GM19372 (cell line): ENCODE results near the gene ZSCAN10.
"Not testable (repeated sequence)": the region's sequence is repeated elsewhere in the genome, so short reads cannot be mapped to it uniquely, and the experiment has no call there.

Source experiments
- ATAC-seq: cut with Tn5 transposase; IDR thresholded peaks from one replicate; pipeline ENCODE4 v1.9.1; 2021; ENCODE audit warnings: mild to moderate bottlenecking, low read depth, moderate library complexity; ENCODE audit not compliant: unreplicated experiment

Gene ZSCAN10

DNA sequence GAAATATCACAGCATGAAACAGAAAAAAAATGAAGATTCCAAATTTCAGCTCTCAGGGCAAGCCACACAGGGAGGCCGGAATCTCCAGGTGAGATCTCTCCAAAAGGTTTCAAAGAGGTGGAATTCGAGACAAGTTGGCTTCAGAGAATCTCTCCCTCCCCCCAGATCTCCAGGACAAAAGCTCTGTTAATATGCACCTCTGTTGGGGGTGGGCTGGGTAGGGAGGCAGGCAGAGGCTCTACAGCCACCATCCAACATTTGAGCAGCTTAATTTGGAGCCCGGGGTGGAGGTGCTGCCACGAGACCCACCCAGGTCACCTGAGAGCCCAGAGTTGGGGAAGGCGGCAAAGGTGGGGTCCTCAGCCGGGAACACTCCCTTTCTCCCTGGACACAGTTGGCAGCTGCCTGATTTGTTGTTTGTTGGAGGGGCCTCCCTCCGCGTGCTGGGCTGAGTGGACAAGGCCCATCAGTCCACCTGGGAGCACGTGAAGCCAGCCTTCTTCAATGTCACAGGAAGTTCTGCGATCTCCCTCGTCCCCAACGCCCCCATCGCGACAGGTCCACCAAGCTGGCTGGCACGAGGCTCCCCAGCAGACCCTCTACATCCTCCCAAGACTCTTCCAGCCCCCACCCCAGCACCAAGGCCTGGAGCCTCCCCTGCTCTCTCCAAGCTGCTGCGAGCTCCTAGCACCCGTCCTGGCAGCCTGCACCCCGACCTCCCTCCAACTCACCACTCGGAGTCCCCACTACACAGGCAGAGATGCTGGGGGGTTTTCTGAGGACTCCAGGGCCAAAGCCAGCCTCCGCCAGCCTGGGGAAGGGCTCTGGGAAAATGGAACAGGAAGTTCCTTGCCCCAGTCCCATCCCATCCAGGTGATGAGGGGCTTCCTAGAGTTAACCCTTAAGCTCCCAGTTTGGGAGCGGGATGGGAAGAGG is at the start of gene ZSCAN10:
Gene ZSCAN10, minus strand, starts transcription at position 836 of the 936 bp plus-strand sequence. CDS start 6,357 bp downstream, outside the sequence.
- no peak for ATAC-seq

DNA sequence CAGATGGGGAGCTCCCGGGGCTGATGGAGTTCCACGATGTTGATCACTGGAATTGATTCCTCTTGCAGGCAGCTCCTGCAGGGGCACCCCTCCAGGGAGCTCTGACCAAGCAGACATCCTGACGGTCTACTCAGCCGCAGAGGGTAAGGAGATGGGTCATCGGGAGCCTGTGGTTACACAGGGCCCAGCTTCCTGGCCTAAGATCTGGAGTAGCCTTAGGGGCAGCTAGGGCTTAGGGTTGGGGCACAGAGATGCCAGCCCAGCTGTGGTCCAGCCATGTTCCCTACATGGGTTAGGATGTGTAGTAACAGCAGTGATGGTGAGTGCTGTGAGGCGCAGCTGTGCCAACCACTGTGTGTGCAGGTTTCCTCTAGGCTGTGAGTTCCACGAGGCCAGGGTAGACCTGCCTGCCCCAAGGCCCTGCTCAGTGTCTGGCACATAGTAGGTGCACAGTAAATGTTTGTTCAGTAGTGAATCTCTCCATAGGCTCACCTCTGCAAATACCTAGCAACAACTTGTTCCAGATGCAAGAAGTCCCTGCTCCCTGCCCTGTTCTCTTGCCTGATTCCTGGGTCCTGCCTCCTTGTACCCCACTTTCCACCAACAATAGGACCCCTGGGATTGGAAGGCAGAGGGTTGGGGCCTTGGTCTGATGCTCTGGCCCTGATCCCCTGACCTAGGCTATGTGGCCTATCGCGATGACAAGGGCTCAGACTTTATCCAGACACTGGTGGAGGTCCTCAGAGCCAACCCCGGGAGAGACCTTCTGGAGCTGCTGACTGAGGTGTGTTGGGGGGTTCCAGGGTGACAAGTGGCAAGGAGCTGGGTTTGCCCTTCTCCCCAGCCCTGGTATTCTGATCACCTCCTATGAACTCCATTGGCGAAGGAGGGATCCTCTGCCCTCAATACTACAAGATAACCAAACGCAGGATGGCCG is 49.4 kb upstream of the ZSCAN10 start:
- no peak for ATAC-seq

DNA sequence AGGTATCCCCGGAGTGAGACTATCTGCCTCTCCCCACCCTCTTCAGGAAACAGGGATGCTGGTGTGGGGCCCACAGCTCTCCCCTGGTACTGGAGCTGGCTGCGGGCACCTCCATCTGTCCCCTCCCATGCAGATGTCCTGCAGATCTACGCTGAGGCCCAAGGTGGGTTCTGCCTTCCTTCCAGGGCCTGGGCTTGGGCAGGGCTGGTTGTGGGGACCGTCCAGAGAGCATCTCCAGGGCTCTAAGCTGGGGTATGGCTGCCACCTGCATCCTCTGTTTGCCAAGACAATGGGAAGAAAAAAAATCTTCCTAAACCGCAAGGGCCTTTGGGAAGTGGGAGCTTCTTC is 48.6 kb upstream of the ZSCAN10 start:
- ATAC-seq, result no peak

DNA sequence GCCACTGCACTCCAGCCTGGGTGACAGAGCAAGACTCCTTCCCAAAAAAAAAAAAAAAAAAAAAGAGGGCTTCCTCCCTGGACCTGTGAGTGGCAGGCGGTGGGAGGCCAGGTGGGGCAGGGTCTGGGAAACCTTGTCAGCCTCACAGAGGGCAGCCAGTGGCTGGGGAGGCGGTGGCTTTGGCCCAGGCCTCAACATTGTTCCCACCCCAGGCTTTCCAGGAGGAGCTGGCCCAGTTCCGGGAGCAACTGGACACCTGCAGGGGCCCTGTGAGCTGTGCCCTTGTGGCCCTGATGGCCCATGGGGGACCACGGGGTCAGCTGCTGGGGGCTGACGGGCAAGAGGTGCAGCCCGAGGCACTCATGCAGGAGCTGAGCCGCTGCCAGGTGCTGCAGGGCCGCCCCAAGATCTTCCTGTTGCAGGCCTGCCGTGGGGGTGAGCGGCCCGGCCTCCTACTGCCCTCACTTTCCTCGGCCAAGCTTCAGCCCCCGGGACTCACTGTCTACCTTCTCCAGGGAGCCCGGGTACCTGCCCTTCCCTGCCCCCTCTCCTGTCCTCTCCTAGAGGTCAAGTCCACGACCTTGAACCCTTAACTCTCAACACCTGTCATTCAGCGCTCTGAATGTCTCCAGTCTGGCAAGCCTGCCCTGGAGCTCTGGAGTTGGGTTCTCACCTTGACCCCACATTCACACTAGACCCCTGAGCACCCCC is 48.1 kb upstream of the ZSCAN10 start:
- ATAC-seq, result no peak

DNA sequence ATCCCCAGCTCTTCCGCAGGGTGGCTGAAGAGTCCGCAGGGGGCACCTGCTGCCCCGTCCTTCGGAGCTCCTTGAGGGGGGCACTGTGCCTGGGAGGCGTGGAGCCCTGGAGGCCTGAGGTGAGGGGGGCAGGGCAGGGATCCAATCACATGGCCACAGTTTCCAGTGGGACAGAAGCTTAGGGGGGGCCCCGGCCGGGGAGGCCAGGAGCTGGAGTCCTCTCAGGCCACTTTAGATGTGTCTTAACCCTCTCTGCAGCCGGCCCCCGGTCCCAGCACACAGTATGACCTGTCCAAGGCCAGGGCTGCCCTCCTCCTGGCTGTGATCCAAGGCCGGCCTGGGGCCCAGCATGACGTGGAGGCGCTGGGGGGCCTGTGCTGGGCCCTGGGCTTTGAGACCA is 46.6 kb upstream of the ZSCAN10 start:
- ATAC-seq, result no peak

DNA sequence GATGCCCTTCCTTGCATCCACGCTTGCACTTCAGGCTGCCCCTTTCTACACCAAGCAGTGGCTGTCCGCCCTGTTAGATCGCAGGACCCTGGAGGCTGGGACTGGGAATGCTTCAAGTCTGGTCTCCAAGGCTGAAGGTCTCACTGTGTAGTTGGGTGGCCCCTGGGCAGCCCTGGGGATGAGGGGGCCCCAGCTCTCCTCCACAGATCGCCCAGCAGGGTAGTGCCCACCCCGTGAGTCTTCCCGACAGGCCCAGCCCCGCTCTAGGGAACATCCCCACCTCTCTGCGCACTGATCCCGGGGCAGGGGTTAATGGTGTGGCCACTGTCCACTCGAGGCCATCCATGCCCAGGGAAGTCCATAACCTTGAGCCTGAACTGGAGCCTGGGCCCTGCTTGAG is 46.1 kb upstream of the ZSCAN10 start:
- no peak for ATAC-seq

DNA sequence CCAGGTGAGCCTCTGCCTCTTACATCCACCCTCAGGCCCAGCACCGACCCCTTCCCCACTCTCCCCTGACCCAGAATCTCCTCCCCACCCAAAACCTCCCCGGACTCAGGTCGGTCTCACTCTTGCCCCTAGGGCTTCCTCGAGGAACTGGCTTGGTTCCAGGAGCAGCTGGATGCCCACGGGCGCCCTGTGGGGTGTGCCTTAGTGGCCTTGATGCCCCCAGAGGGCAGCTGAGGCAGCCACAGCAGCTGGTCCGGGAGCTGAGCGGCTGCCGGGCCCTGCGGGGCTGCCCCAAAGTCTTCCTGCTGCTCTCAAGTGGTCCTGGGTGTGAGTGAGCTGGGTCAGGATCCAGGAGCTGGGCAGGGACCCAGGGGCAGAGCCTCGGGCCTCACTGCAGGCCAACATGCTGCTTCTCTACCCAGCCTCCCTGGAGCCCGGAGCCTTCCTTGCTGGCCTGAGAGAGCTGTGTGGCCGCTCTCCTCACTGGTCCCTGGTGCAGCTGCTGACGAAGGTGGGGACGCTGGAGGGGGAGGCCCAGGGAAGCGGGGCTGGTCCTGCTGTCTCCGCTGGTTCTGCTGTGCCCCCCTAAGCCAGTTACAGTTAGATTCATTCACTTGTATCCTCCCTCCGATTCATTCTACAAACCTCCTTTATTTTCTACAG is 45.4 kb upstream of the ZSCAN10 start:
- ATAC-seq, result no peak

- no peak for ATAC-seq
Measured at GRCh38 chr16:3143598-3144320, 44.7 kb upstream of the ZSCAN10 start.

GRCh38 chr16:3143189-3143588 is 44.1 kb upstream of the ZSCAN10 start:
- no peak for ATAC-seq

GRCh38 chr16:3142770-3143169 is 43.7 kb upstream of the ZSCAN10 start:
- ATAC-seq, result no peak

DNA sequence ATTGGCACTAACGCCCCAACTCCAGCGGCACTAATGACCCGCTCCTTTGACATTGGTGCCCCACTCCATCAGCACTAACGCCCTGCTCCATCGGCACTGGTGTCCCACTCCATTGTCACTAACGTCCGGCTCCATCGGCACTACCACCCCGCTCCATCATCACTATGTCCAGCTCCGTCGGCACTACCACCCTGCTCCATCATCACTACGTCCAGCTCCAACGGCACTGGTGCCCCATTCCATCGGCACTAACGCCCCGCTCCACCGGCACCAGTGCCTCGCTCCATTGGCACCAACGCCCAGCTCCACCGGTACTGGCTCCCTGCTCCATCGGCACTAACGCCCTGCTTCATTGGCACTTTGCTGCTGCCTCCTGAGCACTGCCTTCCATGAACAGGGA is 43.2 kb upstream of the ZSCAN10 start:
- no peak for ATAC-seq

DNA sequence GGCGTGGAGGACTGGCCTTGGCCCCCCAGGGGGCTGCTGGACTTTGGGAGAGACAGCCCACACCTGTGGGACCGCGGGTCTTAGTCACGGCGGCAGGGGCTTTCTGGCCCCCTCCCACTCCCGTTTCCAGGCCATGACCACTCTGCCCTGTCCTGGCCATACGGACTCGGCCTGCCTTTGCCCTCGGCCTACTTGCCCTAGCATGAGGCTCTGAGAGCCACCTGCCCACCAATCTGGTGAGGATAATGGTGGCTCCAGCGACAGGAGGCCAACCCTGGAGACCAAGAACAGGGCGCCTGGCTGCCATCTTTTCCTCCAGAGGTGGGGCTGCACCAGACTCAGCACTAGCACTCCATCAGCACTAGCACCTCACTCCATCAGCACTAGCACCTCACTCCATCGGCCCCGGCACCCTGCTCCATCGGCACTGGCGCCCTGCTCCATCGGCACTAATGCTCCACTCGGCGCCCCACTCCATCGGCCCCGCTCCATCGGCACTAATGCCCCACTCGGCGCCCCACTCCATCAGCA is 42.8 kb upstream of the ZSCAN10 start:
- ATAC-seq, result no peak

DNA sequence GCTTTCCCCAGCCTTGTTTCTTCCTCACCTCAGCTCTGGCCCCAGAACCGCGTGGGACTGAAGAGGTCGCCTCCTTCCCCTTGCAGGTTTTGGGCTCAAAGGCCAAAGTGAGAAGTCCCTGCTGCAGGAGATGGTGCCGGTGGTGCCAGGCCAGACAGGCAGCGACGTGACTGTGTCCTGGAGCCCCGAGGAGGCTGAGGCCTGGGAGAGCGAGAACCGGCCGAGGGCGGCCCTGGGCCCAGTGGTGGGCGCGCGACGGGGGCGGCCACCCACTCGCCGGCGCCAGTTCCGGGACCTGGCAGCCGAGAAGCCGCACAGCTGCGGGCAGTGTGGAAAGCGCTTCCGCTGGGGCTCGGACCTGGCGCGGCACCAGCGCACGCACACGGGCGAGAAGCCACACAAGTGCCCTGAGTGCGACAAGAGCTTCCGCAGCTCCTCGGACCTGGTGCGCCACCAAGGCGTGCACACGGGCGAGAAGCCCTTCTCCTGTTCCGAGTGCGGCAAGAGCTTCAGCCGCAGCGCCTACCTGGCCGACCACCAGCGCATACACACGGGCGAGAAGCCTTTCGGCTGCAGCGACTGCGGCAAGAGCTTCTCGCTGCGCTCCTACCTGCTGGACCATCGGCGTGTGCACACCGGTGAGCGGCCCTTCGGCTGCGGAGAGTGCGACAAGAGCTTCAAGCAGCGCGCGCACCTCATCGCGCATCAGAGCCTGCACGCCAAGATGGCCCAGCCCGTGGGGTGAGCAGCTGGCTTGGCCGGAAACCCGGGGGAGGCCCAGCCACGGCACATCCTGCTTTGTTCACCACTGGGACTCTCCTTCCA is 41.7 kb upstream of the ZSCAN10 start:
- no peak for ATAC-seq

- ATAC-seq, result not testable (repeated sequence)
Measured at GRCh38 chr16:3139561-3139960, 40.5 kb upstream of the ZSCAN10 start.

GRCh38 chr16:3138823-3139426 is 39.8 kb upstream of the ZSCAN10 start:
- no peak for ATAC-seq

DNA sequence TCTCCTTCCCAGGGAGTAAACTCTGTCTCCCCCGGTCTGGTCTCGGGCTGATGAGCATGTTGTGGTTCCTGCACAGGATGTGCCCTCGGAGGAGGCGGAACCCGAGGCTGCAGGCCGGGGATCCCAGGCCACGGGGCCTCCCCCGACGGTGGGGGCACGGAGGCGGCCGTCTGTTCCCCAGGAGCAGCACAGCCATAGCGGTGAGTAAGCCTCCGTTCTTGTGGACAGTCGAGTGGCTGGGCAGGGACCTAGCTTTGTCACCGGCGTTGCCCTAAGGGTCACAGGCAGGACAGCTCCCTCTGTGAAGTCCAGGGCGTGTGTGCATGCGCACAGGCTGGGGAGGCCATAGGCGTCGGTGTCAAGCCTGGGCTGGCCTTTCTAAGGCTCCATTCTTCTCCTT is 39.2 kb upstream of the ZSCAN10 start:
- no peak for ATAC-seq

DNA sequence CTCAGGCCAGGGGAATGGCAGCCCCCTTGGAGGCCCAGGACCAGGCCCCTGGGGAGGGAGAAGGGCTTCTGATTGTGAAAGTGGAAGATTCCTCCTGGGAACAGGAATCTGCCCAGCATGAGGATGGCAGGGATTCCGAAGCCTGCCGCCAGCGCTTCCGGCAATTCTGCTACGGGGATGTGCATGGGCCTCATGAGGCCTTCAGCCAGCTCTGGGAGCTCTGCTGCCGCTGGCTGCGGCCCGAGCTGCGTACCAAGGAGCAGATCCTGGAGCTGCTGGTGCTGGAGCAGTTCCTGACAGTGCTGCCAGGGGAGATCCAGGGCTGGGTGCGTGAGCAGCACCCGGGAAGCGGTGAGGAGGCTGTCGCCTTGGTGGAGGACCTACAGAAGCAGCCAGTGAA is 38.2 kb upstream of the ZSCAN10 start:
- ATAC-seq, result no peak

- no peak for ATAC-seq
Measured at GRCh38 chr16:3135126-3135715, 36.1 kb upstream of the ZSCAN10 start.
